Peyer's patch (tissue), 4 donors: Measurements from ENCODE around the gene PRKAR1B.

Experiments used
- POLR2A ChIP-seq, 2 donors: fragments of 450-650 bp; IDR thresholded peaks; one replicate each; pipeline ENCODE4 v1.5.1; 2017; ENCODE audit warnings: antibody characterized with exemption in 2 of 2, mild to moderate bottlenecking in 2 of 2, moderate library complexity in 2 of 2
- TF ChIP-seq, protein P1 (sequence below), 6 experiments: fragments of 450-650 bp in 4 of 6; fragments of 200-600 bp in 2 of 6; sonication (generic) in 1 of 6; IDR thresholded peaks; one replicate each; pipeline ENCODE4 v1.5.1; 2017 to 2019; ENCODE audit warnings: antibody characterized with exemption in 6 of 6, mild to moderate bottlenecking in 3 of 6, moderate library complexity in 1 of 6

DNA sequence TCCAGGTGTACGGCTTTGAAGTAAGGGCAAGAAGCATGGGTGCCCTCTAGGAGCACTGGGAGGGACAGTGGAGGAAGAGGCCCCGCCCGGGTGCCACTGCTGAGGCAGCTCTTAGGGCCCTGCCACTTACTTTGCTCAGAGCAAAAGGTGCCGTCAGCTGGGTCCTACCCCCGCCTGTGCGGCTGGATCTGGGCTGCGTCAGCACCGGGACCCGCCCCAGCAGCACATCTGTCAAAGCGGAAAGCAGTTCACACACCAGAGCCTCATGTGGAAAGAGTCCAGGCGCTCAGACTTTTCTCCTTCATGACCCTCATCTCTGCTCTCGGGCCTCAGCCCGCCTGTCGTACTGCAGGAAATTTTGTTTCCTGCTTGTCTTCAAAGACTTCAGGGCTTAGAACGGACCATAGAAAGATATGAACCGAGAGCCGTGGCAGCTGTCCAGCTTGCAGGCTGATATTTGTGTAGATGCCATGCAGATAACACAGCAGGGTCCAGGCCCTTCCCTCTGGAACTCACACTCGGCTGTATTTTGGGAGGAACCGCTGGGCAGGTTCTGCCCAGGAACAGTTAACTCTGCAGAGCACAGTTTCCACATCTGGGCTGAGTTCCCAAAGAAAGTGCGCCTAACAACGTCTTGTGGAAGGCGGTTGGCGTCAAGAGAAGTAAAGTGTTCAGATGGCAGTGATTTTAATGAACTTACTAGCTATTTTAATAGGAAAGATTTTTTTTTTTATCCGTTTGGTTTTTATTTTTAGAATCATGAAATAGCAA is 44.3 kb upstream of the PRKAR1B start:
- TF ChIP-seq, protein P1, sequence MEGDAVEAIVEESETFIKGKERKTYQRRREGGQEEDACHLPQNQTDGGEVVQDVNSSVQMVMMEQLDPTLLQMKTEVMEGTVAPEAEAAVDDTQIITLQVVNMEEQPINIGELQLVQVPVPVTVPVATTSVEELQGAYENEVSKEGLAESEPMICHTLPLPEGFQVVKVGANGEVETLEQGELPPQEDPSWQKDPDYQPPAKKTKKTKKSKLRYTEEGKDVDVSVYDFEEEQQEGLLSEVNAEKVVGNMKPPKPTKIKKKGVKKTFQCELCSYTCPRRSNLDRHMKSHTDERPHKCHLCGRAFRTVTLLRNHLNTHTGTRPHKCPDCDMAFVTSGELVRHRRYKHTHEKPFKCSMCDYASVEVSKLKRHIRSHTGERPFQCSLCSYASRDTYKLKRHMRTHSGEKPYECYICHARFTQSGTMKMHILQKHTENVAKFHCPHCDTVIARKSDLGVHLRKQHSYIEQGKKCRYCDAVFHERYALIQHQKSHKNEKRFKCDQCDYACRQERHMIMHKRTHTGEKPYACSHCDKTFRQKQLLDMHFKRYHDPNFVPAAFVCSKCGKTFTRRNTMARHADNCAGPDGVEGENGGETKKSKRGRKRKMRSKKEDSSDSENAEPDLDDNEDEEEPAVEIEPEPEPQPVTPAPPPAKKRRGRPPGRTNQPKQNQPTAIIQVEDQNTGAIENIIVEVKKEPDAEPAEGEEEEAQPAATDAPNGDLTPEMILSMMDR (IDR thresholded peaks at IDR 0.05): no peak
- no peak for TF ChIP-seq POLR2A (IDR thresholded peaks at IDR 0.05)
